NCI-H1092 (cell line): ENCODE measurements around the gene ABTB2.

Source experiments
- DNase-seq: peaks from one replicate; lab custom pipeline; 2025; lab: John Stamatoyannopoulos, UW

Gene ABTB2

GRCh38 chr11:34341931-34342533 lies 15.8 kb downstream of the ABTB2 start:
- DNase-seq = no peak

GRCh38 chr11:34341096-34341495 lies 16.7 kb downstream of the ABTB2 start:
- DNase-seq = no peak

DNA sequence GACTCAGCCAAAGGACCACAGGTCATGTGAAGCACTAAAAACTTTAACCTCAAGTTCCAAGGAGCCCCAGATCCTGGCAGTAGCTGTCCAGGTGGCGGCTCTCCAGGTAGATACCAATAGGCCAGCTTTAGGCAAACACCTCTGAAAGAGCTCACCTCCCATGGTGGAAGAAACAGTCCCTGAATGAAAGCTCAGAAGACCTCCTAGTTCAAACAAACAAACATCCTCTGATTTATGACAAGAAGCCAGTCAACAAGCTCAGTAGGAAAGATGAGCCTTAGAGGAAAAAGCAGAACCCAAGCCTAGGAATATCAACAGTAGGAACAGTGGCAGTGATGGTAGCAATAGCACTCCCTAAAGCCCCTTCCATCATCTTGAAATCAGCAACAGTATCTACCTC lies 17.2 kb downstream of the ABTB2 start:
- DNase-seq = no peak

- no peak for DNase-seq
Observed at GRCh38 chr11:34339149-34340064, 18.4 kb downstream of the ABTB2 start.

DNA sequence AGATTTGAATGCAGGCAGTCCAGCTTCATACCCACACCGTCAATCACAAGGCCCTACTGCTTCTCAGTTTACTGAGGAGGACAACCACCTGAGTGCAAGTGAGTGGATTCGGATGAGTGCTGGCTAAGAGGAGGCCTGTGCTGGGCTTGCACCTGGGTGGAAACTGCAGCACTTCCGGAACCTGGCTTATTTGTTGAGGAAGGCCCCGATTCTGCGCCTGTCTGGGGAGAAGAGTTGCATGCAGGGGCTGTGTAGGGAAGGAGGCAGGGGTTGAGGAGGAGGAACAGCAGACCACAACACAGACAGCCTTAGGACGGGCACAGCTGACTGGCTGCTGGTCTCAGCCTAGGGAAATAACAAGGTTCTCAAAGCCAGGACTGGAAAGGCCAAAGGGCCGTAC lies 20.8 kb downstream of the ABTB2 start:
- no peak for DNase-seq

GRCh38 chr11:34335801-34336200 lies 22.0 kb downstream of the ABTB2 start:
- DNase-seq = no peak

- no peak for DNase-seq
Observed at GRCh38 chr11:34335331-34335730, 22.5 kb downstream of the ABTB2 start.

GRCh38 chr11:34333787-34334186 lies 24.0 kb downstream of the ABTB2 start:
- no peak for DNase-seq

- DNase-seq = no peak
Observed at GRCh38 chr11:34332524-34332923, 25.3 kb downstream of the ABTB2 start.

GRCh38 chr11:34331736-34332135 lies 26.1 kb downstream of the ABTB2 start:
- no peak for DNase-seq

DNA sequence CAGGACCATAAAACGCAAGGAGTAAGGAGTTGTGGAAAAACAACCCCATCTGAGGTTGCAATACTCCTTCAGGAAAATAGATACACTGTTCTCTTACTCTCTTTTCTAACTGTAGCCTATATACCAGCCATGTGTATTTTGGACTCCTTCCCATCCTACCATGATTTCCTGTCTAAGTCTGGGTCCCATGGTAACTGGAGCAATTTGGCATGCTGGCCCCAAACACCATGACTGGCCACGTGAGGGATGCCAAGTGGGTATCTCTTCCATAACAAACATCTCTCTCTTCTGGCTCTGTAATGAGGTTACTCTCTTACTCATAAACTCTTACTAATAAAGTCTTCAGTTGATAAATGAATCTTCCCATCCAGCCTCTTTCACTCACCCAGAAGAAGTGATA lies 26.5 kb downstream of the ABTB2 start:
- DNase-seq = peak; percentile 96

DNA sequence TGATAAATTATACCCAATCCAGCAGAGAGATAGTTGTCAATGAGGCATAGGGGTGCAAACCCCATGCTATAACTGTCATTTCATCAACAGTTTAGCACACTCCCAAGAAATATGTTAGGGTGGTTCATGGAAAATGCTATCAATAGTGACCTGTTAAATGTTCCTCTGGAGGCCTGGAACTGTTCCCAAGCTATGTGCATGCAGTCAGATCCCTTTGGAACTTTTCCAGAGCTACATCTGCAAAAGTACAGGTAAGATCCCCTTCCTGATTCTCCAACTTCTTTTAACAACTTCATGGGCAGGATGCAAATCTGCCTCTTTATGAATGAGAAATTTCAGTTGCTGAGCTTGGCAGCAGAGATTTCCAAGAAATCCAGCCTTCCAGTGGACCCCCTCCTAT lies 27.2 kb downstream of the ABTB2 start:
- DNase-seq = no peak

GRCh38 chr11:34329876-34330275 lies 27.9 kb downstream of the ABTB2 start:
- no peak for DNase-seq

GRCh38 chr11:34328632-34328910 lies 29.2 kb downstream of the ABTB2 start:
- no peak for DNase-seq

GRCh38 chr11:34327804-34328631 lies 29.8 kb downstream of the ABTB2 start:
- DNase-seq = peak; percentile 14

- no peak for DNase-seq
Observed at GRCh38 chr11:34324466-34324865, 33.3 kb downstream of the ABTB2 start.

- DNase-seq = no peak
Observed at GRCh38 chr11:34323601-34324000, 34.2 kb downstream of the ABTB2 start.

DNA sequence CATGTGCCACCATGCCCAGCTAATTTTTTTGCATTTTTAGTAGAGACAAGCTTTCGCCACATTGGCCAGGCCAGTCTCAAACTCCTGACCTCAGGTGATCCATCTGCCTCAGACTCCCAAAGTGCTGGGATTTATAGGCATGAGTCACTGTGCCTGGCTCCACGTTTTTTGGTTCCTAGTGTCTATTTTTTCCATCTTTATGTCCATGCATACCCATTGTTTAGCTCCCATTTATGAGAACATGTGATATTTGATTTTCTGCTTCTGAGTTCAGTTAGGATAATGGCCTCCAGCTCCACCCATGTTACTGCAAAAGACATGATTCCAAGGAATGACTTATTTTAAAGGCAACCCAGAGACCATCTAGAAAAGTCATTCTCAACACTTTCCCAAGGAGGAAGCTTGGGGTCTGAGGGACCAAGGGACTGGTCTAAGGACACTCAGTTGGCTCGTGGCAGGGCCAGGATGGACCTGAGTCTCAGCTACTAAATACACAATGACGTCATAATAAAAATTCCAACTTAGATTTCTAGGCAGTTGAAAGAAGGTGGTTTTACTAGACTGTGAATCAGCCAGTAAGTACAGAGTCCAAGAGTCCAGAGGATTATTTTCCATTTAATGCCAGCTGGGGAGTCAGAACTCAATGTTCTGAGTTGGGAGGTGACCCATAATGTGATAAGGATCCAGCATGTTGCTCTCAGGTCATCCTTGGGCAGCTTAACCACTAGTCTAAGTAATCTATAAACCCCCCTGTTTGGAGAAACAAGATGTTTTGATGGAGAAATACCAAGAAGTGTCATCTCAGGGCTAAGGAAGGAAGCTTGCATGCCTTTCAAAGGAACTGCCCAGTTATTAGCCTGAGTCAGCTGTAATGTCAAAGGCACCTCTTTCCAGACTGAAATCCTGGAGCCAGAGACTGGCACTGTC lies 39.4 kb downstream of the ABTB2 start:
- DNase-seq = no peak

DNA sequence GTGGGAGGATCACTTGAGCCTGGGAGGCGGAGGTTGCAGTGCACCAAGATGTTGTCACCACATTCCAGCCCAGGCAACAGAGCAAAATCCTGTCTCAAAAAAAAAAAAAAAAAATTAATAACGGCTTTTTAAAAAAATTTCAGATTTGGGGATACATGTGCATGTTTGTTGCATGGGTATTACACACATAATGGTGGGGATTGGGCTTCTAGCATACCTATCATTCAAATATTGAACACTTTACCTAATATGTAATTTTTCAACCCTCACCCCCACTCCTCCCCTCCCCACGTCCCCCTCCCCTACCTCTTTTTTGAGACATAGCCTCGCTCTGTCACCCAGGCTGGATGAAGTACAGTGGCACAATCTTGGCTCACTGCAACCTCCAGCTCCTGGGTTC lies 40.1 kb downstream of the ABTB2 start:
- DNase-seq = no peak

- DNase-seq = no peak
Observed at GRCh38 chr11:34317036-34317360, 40.8 kb downstream of the ABTB2 start.

GRCh38 chr11:34316347-34317035 lies 41.3 kb downstream of the ABTB2 start:
- no peak for DNase-seq
